Astrocyte (in vitro differentiated cells and primary cell): ENCODE measurements around the gene NR0B1.

ENCODE experiments used
- CTCF ChIP-seq: IDR thresholded peaks from 2 replicates; pipeline ENCODE4 v1.5.1; 2011; ENCODE audit warnings: low read depth, mild to moderate bottlenecking, inconsistent platforms, low read length, moderate library complexity; ENCODE audit not compliant: insufficient read depth
- EZH2 ChIP-seq: IDR thresholded peaks from 2 replicates; pipeline ENCODE4 v1.6.1; 2012; ENCODE audit warnings: mild to moderate bottlenecking, low read length, inconsistent platforms; ENCODE audit not compliant: insufficient read depth

GRCh38 chrX:30283456-30284200 lies 25.6 kb downstream of the NR0B1 start:
- TF ChIP-seq EZH2 (no peak), CTCF (no peak)
